Astrocyte (in vitro differentiated cells and primary cell): ENCODE measurements around the gene PKD2. TPM values are rescaled to one million over a fixed set of nuclear protein-coding genes. Genes with fewer than 3 reads are reported as not detected.

ENCODE experiments used
- DNase-seq: peaks from one replicate; pipeline ENCODE4 v3.0.0-alpha.2; 2010; ENCODE audit warnings: low read depth
- FAIRE-seq: peaks from 2 replicates; lab custom pipeline; 2011; peaks lifted over from hg19 to GRCh38; lab: Jason Lieb, UNC
- H2AFZ ChIP-seq: 2 replicates; pipeline ENCODE4 v1.6.0; 2012; ENCODE audit warnings: low read depth, low read length, inconsistent platforms
- H3K27ac ChIP-seq: 2 replicates; pipeline ENCODE4 v1.5.1; 2011; ENCODE audit warnings: low read depth, low read length, inconsistent platforms
- H3K27me3 ChIP-seq: 2 replicates; pipeline ENCODE4 v1.6.0; 2011; ENCODE audit warnings: low read length, inconsistent platforms; ENCODE audit not compliant: insufficient read depth
- H3K36me3 ChIP-seq: 2 replicates; pipeline ENCODE4 v1.5.1; 2011; ENCODE audit warnings: low read length, inconsistent platforms; ENCODE audit not compliant: insufficient read depth
- H3K4me1 ChIP-seq: 2 replicates; pipeline ENCODE4 v1.5.1; 2011; ENCODE audit warnings: low read length, inconsistent platforms; ENCODE audit not compliant: insufficient read depth
- H3K4me2 ChIP-seq: 2 replicates; pipeline ENCODE4 v1.6.0; 2012; ENCODE audit warnings: low read length, inconsistent platforms
- H3K4me3 ChIP-seq: 2 replicates; pipeline ENCODE4 v1.5.1; 2011; ENCODE audit warnings: low read depth, mild to moderate bottlenecking, low read length, inconsistent platforms; ENCODE audit not compliant: insufficient read depth
- H3K79me2 ChIP-seq: 2 replicates; pipeline ENCODE4 v1.6.0; 2012; ENCODE audit warnings: mild to moderate bottlenecking, low read length, inconsistent platforms; ENCODE audit not compliant: insufficient read depth
- H3K9ac ChIP-seq: 2 replicates; pipeline ENCODE4 v1.6.0; 2012; ENCODE audit warnings: mild to moderate bottlenecking, low read length, inconsistent platforms
- H3K9me3 ChIP-seq: 2 replicates; pipeline ENCODE4 v1.5.1; 2012; ENCODE audit warnings: low read depth, mild to moderate bottlenecking, low read length, inconsistent platforms; ENCODE audit not compliant: insufficient read depth
- H4K20me1 ChIP-seq: 2 replicates; pipeline ENCODE4 v1.6.0; 2012; ENCODE audit warnings: low read length, inconsistent platforms; ENCODE audit not compliant: insufficient read depth
- H3K27ac Mint-ChIP-seq: one replicate; pipeline ENCODE4 v1.8.0; 2021; ENCODE audit warnings: mild to moderate bottlenecking, mixed read lengths; ENCODE audit not compliant: unreplicated experiment
- H3K27me3 Mint-ChIP-seq: one replicate; pipeline ENCODE4 v1.8.0; 2021; ENCODE audit warnings: low read depth, mixed read lengths; ENCODE audit not compliant: unreplicated experiment
- H3K36me3 Mint-ChIP-seq: one replicate; pipeline ENCODE4 v1.8.0; 2021; ENCODE audit warnings: low read depth, mixed read lengths; ENCODE audit not compliant: unreplicated experiment
- H3K4me1 Mint-ChIP-seq: one replicate; pipeline ENCODE4 v1.8.0; 2021; ENCODE audit warnings: low read depth, mixed read lengths; ENCODE audit not compliant: unreplicated experiment
- H3K4me3 Mint-ChIP-seq: one replicate; pipeline ENCODE4 v1.8.0; 2021; ENCODE audit warnings: mild to moderate bottlenecking, moderate library complexity, mixed read lengths; ENCODE audit not compliant: unreplicated experiment
- H3K9me3 Mint-ChIP-seq: one replicate; pipeline ENCODE4 v1.8.0; 2021; ENCODE audit warnings: mild to moderate bottlenecking, mixed read lengths; ENCODE audit not compliant: unreplicated experiment
- EZH2 ChIP-seq: IDR thresholded peaks from 2 replicates; pipeline ENCODE4 v1.6.1; 2012; ENCODE audit warnings: mild to moderate bottlenecking, low read length, inconsistent platforms; ENCODE audit not compliant: insufficient read depth
- total RNA-seq: library from RNA; stranded (reverse); gene quantifications from 2 replicates; pipeline ENCODE4 v1.2.1, GENCODE V29; 2021
- TF ChIP-seq, protein P1 (sequence below): IDR thresholded peaks from 2 replicates; pipeline ENCODE4 v1.5.1; 2011; ENCODE audit warnings: low read depth, mild to moderate bottlenecking, inconsistent platforms, low read length, moderate library complexity; ENCODE audit not compliant: insufficient read depth

PKD2 gene
- total RNA-seq, 1 donor from 2014 or later, result 19.7 TPM

DNA sequence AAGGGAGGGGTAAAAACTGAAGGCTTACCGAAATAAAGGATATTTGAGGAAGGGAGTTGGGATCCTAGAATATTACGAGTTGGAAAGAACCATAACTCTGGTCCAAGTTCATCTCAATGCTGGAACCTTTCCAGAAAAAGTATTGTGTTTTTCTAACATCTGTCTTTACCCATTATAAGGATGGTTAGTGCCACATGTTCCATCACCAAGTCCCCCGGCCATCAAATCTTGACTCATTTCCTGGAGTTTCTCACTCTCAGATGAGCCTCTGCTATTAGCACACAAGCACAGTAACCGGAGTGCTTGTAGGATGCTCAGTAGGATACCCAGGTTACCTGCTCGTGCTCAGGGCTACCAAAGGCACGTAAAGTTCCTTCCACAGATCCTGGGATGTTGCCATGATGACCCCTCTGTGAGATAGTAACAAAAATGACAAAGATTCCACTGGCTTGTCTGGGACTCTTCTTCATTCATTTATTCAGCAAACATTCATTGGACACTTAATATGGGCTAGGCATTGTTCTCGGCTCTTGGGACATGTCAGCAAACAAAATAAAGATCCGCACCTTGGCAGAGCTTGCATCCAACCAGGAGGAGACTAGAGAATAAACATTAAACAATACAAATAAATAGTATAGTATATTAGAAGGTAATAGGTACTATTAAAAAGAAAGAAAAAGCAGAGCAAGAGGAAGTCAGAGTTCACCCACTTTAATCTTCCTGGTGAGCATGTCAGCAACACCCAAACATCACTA is 36.3 kb downstream of the PKD2 start:
- no peak for FAIRE-seq
- no peak overlapping the region for H3K4me2 ChIP-seq
- H3K27me3 ChIP-seq, result no peaks in the 10 kb centered on the region
- H3K4me3 ChIP-seq, result no peak overlapping the region
- no peak overlapping the region for H3K4me3 Mint-ChIP-seq
- H4K20me1 ChIP-seq, result peaks cover 10% of the 10 kb centered on the region
- H3K27ac ChIP-seq, result no peak overlapping the region
- H3K9me3 ChIP-seq, result no peaks in the 10 kb centered on the region
- no peak overlapping the region for H3K9ac ChIP-seq
- H3K4me1 ChIP-seq, result no peaks in the 10 kb centered on the region
- no peaks in the 10 kb centered on the region for H3K27me3 Mint-ChIP-seq
- no peak for DNase-seq
- peaks cover 6% of the 10 kb centered on the region for H3K36me3 Mint-ChIP-seq
- no peaks in the 10 kb centered on the region for H3K79me2 ChIP-seq
- H3K36me3 ChIP-seq, result peaks cover 71% of the 10 kb centered on the region
- TF ChIP-seq, protein P1, sequence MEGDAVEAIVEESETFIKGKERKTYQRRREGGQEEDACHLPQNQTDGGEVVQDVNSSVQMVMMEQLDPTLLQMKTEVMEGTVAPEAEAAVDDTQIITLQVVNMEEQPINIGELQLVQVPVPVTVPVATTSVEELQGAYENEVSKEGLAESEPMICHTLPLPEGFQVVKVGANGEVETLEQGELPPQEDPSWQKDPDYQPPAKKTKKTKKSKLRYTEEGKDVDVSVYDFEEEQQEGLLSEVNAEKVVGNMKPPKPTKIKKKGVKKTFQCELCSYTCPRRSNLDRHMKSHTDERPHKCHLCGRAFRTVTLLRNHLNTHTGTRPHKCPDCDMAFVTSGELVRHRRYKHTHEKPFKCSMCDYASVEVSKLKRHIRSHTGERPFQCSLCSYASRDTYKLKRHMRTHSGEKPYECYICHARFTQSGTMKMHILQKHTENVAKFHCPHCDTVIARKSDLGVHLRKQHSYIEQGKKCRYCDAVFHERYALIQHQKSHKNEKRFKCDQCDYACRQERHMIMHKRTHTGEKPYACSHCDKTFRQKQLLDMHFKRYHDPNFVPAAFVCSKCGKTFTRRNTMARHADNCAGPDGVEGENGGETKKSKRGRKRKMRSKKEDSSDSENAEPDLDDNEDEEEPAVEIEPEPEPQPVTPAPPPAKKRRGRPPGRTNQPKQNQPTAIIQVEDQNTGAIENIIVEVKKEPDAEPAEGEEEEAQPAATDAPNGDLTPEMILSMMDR, result no peak
- no peak for TF ChIP-seq EZH2
- no peaks in the 10 kb centered on the region for H3K4me1 Mint-ChIP-seq
- H3K9me3 Mint-ChIP-seq, result no peaks in the 10 kb centered on the region
- H2AFZ ChIP-seq, result no peak overlapping the region
- no peak overlapping the region for H3K27ac Mint-ChIP-seq

DNA sequence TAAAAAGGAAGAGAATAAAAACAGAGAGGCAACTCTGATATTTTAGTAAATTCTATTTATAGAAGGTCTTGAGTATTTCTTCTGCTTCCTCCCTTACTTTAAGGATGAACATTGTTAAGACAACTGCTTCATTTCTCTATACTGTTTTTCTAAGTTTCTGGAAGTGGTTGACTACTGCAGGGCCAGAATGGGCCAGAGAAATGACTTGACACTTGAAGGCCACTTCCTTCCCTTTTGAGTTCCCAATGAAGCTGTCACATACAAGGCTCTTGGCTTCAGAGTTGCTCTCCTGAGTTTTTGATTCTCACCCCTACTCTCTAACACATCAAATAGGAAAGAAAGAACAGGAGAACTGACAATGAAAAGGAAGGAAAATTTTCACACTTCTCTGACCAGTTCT is 37.6 kb downstream of the PKD2 start:
- no peak overlapping the region for H3K4me3 Mint-ChIP-seq
- H3K27me3 Mint-ChIP-seq, result no peaks in the 10 kb centered on the region
- TF ChIP-seq, protein P1, result no peak
- no peak for TF ChIP-seq EZH2

DNA sequence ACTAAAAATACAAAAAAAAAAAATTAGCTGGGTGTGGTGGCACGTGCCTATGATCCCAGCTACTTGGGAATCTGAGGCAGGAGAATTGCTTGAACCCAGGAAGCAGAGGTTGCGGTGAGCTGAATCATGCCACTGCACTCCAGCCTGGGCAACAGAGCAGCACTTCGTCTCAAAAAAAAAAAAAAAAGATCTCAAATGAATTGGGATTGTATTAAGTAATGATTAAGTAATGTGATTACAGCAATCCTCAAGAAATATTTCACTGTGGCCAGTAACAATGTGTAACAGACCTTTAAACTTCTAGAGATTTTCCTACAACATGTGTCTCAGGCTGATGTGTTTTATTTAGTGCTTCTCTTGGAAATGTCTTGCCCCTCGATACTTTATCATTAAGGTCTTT is 46.8 kb downstream of the PKD2 start:
- TF ChIP-seq, protein P1, result no peak
- no peak for TF ChIP-seq EZH2
- Histone ChIP-seq H3K4me3 (no peak overlapping the region), H4K20me1 (no peaks in the 10 kb centered on the region), H2AFZ (no peak overlapping the region), H3K4me1 (no peaks in the 10 kb centered on the region), H3K79me2 (no peaks in the 10 kb centered on the region), H3K27me3 (no peaks in the 10 kb centered on the region), H3K9ac (no peak overlapping the region), H3K27ac (no peak overlapping the region), H3K4me2 (no peak overlapping the region), H3K9me3 (no peaks in the 10 kb centered on the region), H3K36me3 (peaks cover 43% of the 10 kb centered on the region)
- Mint-ChIP-seq H3K36me3 (peaks cover under 1% of the 10 kb centered on the region), H3K4me1 (no peaks in the 10 kb centered on the region), H3K27me3 (no peaks in the 10 kb centered on the region), H3K27ac (no peak overlapping the region), H3K4me3 (no peak overlapping the region), H3K9me3 (no peaks in the 10 kb centered on the region)
- FAIRE-seq (no peak), DNase-seq (peak; percentile 4)

More for the DNA sequence above, 37.6 kb downstream of the PKD2 start:
- no peaks in the 10 kb centered on the region for H3K27me3 ChIP-seq
- H3K4me3 ChIP-seq, result no peak overlapping the region
- Mint-ChIP-seq H3K27ac (no peak overlapping the region), H3K9me3 (no peaks in the 10 kb centered on the region), H3K4me1 (no peaks in the 10 kb centered on the region), H3K36me3 (peaks cover 6% of the 10 kb centered on the region)
- H2AFZ ChIP-seq, result no peak overlapping the region
- H3K79me2 ChIP-seq, result no peaks in the 10 kb centered on the region
- no peak overlapping the region for H3K9ac ChIP-seq
- no peak for DNase-seq
- H3K27ac ChIP-seq, result no peak overlapping the region
- no peak for FAIRE-seq
- no peaks in the 10 kb centered on the region for H3K4me1 ChIP-seq
- no peak overlapping the region for H3K4me2 ChIP-seq
- H4K20me1 ChIP-seq, result peaks cover 10% of the 10 kb centered on the region
- H3K9me3 ChIP-seq, result no peaks in the 10 kb centered on the region
- H3K36me3 ChIP-seq, result peaks cover 63% of the 10 kb centered on the region
